HG03039 (cell line): ENCODE results near the gene IL4I1.

Experiments used
- ATAC-seq: cut with Tn5 transposase; IDR thresholded peaks from one replicate; pipeline ENCODE4 v1.9.1; 2021; ENCODE audit warnings: mild to moderate bottlenecking, moderate library complexity; ENCODE audit not compliant: unreplicated experiment

The IL4I1 gene

GRCh38 chr19:49924004-49924880 is 27.6 kb upstream of the IL4I1 start:
- no peak for ATAC-seq

DNA sequence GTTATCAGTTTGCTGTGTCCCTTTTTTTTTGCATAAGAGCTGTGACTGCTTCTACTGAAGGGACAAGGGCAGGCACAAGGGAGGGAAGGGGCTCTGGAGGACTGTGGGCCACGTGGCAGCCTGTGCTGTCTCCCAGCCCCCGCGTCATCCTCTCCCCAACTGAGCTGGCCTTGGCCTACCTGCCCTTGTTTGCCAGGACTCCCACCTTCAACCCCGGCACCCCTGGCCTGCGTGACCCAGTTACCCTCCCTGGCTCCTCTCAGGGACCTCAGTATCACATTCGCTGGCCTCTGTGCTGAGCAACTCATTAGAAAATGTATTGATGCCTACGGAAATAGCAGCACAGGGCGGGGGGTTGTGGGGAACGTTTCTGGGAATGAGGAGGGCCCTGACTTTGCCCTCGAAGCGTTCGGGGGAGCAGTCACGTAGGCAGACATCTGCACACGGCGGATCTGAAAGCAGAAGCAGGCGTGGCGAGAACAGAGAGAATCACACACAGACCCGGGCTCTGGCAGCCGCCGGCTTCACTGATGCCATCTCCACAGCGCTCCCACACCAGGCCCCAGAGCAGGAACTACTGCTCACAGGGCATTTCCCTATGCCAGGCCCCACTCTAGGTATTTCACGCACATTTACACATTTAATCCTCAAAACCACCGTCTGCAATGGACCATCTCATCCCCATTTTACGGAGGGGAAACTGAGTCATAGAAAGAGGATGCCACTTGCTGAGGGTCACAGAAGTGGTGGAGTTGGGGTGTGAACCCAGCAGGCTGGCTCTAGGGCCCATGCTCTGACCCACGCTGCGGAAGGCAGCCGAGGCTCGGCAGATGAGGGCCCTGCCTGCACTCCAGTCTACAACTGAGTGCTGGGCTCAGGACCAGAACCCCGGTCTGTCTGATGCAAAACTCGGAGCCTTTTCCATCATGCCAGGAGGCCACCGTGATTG is 26.6 kb upstream of the IL4I1 start:
- ATAC-seq, result no peak

- no peak for ATAC-seq
Measured at GRCh38 chr19:49921871-49922795, 25.4 kb upstream of the IL4I1 start.

- no peak for ATAC-seq
Measured at GRCh38 chr19:49920624-49921363, 24.1 kb upstream of the IL4I1 start.

GRCh38 chr19:49918089-49918488 is 21.4 kb upstream of the IL4I1 start:
- ATAC-seq, result no peak

DNA sequence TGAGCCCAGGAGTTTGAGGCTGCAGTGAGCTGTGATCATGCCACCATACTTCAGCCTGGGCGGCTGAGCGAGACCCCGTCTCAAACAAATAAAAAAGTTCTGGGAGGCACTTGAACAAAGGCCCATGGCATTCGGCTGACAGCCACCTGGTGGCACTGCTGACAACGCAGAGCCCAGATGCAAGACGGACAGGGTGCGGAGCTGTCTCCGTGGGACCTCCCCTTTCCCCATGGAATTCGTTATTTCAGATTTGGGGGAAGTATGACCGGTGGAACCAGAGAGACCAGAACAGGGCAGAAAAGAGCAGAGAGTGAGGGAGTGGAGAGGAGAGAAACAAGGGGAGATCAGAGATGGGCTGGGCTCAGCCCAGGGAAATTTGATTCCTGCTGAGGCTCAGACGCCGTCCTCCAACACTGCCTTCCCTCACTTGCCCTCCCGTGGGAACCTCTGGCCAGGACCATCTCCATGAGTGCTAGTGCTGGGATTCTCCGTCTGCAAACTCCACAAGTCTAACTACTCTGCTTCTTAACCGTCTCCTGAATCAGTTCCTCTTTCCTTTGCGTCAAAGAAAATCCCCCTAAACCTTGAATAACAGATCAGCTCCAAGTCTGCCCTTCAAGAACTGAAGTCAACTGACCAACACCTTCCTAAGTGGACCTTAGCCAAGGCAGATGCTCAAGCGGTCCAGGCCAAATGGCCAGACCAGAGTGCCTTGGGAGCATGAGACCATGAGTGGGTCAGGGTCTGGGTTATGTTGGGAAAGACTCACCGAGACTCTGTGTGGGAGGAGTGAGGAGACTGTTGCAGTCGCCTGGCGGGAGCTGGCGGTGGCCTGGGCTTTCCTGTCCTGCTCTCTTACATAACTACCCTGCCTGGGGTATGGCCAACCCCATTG is 20.4 kb upstream of the IL4I1 start:
- no peak for ATAC-seq

DNA sequence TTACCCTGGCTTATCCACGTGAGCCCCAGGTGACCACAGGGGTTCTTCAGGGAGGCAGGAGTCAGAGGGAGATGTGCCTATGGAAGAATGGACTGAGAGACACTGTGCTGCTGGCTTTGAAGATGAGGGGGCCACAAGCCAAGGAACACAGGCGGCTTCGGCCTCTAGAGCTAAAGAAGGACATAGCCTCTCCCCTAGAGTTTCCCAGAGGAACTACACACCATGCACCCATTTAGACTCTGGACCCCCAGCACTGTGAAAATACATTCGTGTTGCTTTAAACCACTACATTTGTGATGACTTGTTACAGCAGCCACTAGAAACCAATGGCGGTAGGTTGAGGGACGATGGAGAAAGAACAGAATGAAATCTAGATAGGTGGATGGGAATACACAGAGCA is 18.6 kb upstream of the IL4I1 start:
- no peak for ATAC-seq

DNA sequence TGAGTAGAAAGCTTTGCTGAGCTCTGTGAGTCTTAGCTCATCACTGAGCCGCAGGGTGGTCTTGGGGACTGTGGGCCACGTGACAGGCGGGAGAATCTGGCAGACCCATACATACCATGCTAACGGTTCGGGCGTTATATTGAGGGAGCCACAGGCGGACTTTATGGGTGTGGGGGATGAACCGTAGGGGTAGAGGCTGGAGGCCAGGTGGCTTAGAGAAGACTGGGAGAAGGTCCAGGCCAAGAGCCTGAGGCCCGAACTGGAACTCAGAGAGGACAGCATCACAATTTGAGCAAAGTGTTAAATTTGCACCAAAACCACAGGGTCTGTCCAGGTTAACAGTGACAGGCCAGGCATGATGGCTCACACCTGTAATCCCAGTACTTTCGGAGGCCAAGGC is 17.0 kb upstream of the IL4I1 start:
- no peak for ATAC-seq

DNA sequence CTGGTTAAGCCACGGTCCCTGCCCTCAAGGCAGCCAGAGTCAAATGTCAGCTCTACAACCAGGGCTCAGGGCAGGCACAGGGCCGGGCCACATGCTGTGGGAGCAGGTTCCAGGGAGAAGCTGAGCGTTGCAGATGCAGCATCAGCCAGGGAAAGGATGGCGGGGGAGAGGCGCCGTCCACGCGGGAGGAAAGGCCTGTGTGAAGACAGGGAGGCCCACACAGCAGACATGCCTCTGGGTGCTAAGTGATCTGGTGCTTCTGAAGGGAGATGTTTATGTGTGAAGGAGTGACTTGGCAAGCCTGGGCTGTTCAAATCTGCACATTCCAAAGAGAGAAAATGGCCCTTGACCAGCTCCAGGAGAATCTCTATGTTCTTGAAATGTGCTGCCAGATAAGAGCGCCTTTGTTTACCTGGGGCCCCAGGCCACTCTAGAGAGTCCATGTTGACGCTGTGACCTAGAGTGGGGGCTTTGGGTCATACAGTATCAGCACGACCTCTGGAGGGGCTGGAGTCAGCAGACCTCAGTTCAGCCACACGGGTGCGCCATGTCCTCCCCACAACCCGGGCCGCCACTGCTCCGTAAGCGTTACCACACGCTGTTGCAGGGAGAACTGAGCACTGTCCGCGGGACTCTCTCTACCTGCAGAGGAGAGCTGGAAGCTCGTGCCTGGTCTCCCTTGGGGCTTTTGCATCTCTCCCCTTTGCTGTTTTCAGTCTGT is 16.4 kb upstream of the IL4I1 start:
- no peak for ATAC-seq

DNA sequence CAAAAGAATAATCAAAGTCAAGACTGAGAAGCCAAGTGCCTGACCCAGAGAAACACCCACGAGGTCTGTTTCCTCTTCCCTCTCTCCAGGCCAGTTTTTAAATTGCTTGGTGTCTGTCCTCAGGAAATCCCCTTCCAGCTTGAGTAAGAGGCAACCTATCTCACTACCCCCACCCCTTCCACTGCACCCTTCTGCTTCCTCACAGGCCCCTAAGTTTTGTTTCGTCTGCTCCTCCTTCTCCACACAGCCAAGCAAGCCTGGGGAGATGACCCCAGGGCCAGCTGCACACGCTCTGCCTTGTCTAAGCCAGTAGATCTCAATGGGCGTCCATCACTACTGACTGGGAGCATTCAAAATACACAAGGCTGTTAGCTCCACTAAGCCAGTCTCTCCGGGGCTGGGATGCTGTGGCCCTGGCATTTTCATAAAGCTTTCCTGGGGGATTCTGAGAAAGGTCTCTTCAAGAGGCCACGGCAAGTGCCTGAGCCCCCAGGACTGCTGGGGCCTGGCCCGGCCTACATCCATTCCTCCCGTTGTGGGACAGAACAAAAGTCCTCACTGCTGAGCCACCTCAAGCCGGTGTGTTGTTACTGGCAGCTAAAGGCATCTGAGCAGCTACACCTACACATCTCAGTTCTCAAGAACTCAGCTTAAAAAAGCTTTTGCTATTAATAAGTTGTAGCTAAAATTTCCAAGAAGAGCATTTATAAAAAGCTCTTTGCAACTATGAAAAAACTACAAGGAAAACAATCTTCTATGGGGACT is 14.9 kb upstream of the IL4I1 start:
- ATAC-seq, result peak; percentile 33

GRCh38 chr19:49910179-49910578 is 13.5 kb upstream of the IL4I1 start:
- no peak for ATAC-seq

DNA sequence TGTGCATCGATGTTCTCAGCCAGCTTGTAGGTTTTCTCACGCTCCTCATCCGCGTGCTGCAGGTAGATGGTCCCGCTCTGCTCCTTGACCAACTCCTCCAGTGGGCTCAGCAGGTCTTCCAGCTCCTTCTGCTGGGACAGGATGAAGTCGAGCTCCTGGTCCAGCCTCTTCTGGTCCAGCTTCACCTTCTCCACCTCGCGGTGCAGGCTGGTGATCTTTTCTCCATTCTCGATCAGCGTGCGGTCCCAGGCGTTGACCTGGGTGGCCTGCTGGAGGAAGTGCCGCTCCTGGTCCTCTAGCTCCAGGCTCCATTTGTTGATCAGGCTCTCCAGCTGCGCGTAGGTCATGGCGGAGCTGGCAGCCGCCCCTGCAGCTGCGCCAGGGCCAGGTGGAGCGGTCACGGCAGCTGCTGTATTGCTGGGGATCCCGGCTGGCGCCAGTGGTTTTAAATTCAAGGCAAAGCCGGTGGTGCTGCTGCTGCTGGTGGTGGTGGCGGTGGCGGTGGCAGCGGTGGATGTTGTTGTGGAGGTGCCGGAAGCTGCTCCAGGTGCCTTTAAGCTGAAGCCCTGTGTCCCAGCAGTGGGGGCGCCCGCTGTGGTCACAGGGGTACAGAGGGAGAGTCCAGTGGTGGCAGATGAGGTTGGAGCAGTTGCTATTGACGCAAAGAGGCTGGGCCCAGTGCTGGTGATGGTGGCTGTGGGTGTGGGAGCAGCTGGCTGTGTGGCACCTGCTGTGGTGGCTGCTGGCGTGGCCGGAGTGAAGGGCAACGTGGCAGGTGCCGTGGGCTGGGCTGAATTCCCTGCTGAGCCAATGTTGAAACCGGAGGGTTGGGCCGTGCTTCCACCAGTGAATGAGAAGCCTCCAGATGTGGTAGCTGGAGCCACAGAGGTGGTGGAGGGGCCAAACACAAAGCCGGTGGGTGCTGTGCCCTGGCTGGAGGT is 12.1 kb upstream of the IL4I1 start:
- no peak for ATAC-seq

GRCh38 chr19:49907745-49908446 is 11.2 kb upstream of the IL4I1 start:
- no peak for ATAC-seq

GRCh38 chr19:49906879-49907564 is 10.3 kb upstream of the IL4I1 start:
- no peak for ATAC-seq

GRCh38 chr19:49904136-49904535 is 7.4 kb upstream of the IL4I1 start:
- no peak for ATAC-seq
